NCI-H187 treated with DMSO at 0.1 percent for 48 hours (cell line): ENCODE data around the gene TNC.
"Not testable (repeated sequence)": the region's sequence is repeated elsewhere in the genome, so short reads cannot be mapped to it uniquely, and the experiment has no call there.

Experiments
- DNase-seq: peaks from one replicate; lab custom pipeline; 2025; lab: John Stamatoyannopoulos, UW

Gene TNC

DNA sequence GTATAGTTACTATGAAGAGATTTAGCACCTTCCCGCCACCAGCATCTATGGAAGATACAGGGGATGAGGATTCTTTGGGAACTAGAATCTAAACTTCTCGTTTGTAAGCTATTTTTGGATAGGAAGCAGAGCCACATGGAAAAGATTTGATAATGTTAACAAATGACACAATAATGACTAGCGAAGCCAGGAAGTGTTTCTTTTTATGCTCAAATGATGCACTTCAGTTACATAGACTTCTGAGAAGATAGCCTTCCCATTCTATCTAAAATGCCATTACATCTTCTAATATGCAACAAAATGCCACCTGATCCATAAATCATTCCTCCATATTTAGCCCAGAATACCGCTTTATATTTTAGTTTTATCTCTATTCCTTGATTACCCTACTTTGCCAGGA lies 17.0 kb upstream of the TNC start:
- no peak for DNase-seq

DNA sequence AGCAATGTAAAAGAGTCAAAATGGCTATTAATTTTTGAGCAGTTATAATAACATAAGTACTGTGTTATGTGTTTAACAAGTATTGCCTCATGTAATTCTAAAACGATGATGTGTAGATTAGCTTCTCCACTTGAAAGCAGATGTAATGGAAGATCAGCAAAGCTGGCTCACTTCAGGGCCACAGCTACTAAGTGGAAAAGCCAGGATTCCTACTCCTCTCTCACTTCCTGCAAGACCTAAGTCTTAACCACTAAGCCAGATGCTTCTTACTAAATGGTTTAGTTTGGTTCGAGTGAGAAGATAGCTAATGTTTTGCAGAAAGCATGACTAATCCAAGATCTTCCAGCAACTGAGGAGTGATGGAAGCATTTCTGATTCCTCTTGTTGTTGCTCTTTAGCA lies 15.7 kb upstream of the TNC start:
- no peak for DNase-seq

GRCh38 chr9:115132648-115133047 lies 14.7 kb upstream of the TNC start:
- DNase-seq: no peak

- DNase-seq: no peak
These were observed 12.2 kb upstream of the TNC start for GRCh38 chr9:115130176-115130575.

DNA sequence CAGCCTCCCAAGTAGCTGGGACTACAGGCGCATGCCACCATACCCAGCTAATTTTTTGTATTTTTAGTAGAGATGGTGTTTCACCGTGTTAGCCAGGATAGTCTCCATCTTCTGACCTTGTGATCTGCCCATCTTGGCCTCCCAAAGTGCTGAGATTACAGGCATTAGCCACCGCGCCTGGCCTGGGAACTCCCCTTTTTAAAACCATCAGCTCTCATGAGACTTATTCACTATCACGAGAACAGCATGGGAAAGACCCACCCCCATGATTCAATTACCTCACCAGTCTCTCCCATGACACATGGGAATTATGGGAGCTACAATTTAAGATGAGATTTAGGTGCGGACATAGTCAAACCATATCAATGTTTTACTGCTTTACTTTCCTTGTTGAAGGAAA lies 10.8 kb upstream of the TNC start:
- DNase-seq: not testable (repeated sequence)

- no peak for DNase-seq
These were observed 9.3 kb upstream of the TNC start for GRCh38 chr9:115127191-115127817.

- no peak for DNase-seq
These were observed 8.4 kb upstream of the TNC start for GRCh38 chr9:115126404-115126803.

DNA sequence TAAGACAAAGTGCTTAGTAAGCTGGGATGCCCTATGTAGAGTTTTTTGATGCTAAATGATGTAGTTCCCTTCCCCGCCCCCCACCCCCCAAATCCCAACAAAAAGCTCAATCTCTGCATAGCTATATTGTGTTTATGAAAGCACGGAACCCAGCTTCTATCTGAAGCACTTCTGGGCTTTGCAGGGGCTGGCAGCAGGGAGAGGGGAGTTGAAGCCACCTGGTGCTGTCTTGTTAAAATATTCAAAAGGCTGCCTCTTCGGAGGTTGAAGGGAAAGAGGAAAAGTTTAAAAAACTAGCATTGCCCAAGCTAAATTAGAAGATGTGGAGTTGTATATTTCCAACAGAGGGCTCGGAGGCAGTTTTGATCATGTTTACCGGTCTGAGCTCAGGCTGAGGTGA lies 5.0 kb upstream of the TNC start:
- no peak for DNase-seq

DNA sequence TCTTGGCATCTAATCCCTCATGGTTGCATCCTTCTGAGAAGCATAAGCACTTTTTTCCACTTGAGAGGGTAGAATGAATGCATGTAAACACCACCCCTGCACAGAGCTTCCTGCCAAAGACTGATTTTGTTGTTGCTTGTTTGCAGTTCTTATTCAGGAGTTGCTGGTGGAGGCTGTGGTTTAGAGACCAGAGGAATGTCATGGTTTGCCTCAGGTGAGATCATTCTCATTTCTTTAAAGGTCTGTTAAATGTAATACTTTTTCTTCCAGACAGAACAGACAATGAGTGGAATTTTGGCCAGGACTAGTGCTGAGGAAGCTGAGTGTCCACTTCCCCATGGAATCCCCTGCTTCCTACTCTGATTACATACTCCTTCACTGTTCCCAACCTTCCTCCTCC lies 3.2 kb upstream of the TNC start:
- no peak for DNase-seq

- DNase-seq: no peak
These were observed 892 bp upstream of the TNC start for GRCh38 chr9:115118879-115119218.

DNA sequence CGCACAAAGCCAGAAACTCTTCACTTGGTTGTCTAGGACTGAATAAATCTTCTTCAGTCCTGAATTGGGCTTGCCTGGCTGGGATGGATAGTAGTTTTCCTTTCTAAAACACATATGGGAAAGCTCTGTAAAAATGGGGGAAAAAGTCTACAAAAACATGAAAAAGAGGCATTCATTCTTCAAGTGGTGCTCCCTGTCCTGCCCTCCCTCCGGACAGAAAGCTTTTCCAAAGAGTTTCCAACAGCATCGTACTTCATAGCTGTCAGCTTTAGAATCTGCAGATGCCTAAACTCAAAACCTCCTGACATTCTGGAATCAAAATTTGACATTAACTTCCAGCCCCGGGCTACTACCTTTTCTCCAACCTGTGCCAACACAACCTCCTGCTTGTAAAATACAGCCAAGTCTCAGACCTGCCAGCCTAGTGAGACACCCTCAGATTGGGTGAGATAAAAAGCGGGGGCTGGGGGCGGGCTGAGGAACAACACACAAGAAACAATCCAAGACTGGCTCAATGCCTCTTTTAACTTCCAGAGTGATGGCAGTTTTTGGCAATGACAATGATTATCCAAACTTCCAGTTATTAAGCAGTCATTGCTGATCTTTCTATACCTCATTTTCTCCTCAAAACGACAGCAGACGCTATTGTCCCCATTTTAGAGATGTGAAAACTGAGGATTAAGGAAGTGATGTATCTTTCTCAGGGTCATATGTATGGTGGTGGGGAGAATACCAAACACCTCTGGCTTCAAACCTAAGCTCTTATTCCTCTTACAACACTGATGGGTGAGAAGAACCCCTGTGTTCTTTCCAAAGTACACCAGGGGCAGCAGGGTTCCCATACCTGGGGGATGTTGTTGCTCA lies 1.3 kb downstream of the TNC start:
- no peak for DNase-seq

GRCh38 chr9:115115924-115116323 lies 2.0 kb downstream of the TNC start:
- DNase-seq: no peak

GRCh38 chr9:115115117-115115880 lies 2.7 kb downstream of the TNC start:
- no peak for DNase-seq

DNA sequence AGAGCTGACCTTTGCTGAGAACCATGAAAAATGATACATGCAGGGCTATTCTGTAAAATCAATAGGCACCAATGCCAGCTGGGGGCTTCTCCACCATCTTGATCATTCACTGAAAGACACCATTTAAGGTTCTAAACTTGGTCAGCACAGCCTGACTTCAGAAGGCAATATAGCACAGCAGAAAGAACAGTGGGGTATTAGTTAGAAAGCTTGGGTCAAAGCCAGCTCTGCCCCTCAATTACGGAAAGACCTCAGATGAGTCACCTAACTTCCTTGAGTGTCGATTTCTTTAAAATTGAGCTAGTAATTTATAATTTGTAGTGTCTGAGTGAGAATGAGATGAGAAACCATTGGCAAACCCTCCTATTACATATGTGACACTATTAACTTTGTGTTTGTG lies 3.4 kb downstream of the TNC start:
- no peak for DNase-seq

GRCh38 chr9:115114084-115114483 lies 3.9 kb downstream of the TNC start:
- no peak for DNase-seq

- no peak for DNase-seq
These were observed 6.1 kb downstream of the TNC start for GRCh38 chr9:115111874-115112273.

- no peak for DNase-seq
These were observed 8.5 kb downstream of the TNC start for GRCh38 chr9:115109486-115109885.

GRCh38 chr9:115107701-115108100 lies 10.3 kb downstream of the TNC start:
- no peak for DNase-seq

DNA sequence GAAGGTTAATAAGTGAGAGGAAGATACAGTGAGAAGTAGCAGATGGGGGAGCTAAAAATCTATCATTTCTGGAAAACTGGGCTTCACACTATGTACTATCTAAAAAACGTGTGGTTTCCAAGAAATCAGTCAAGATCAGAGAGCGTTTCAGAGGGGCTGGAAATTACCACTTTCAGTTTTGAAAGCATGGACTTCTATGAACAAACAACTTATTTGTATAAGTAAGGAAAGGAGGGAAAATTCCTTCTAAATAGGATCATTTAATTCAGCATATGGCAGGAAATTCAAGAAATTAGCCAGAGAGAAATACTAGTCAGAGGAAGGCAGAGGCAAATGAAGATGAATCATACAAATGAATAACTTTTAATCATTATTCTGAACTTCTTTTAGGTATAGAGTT lies 11.3 kb downstream of the TNC start:
- no peak for DNase-seq

- no peak for DNase-seq
These were observed 12.0 kb downstream of the TNC start for GRCh38 chr9:115106001-115106400.

DNA sequence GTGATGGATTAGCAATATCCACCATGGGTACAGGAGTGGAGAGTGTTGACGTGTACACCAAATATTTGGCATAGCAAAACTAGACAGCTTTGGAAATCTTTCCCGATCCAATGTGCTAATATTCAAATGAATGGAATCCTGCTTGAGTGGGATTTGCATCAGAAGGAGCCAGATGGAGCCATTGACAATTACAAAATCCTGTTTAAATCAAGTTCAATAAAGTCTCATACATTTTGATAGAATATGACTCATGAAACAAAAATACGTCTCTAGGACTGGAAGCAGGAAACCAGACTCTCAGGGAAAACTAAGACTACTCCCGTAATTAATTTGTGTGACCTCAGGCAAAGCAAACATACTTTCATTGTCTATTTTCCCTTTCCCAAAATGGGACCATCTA lies 13.0 kb downstream of the TNC start:
- no peak for DNase-seq

GRCh38 chr9:115103746-115104477 lies 14.0 kb downstream of the TNC start:
- DNase-seq: no peak
